Measurements from ENCODE around the gene TLR5. TPM values are rescaled to one million over a fixed set of nuclear protein-coding genes. Genes with fewer than 3 reads are reported as not detected.

The TLR5 gene
- total RNA-seq, 1 donor from 2014 or later = 0.12 TPM

DNA sequence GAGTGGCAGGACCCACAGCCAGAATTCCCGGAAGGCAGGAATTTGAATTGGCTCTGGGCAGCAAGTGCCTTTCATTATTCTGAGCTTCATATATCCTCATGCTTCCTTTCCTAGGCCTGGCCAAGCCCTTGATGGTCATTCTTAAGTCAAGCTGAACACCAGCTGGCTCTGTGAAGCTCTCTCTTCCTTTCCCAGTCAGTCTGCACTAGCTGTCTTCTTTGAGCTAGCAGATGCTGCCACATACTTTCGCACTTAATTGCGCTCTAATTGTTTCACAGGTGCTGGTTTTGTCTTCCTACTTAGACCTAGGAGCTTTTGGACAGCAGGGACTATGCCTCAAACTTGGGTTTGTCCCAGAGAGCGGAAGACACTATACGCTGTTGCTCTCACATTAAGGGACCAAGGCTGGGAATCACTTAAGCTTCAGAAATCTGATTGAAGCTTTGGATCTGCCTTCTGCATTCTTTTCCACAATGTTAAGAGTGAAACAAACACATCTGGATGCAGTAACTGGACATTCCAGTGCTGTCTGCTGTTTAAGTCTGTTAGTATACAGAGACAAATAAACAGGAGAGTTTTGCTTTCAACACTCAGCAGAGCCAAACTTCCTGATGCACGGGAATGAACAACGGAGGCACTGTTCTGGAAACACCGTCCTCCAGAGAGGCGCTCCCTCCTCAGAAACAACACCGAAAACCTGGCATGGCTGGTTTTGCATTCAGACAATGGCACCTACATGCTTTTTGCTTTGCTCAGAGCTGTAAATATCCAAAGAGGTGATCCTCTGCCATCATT lies 2.2 kb downstream of the TLR5 start:
- DNase-seq (ENCODE audit: low read depth) = no peak
- no peak overlapping the region for H3K4me3 ChIP-seq (ENCODE audit: low read depth, low read length)
- TF ChIP-seq, protein P1, sequence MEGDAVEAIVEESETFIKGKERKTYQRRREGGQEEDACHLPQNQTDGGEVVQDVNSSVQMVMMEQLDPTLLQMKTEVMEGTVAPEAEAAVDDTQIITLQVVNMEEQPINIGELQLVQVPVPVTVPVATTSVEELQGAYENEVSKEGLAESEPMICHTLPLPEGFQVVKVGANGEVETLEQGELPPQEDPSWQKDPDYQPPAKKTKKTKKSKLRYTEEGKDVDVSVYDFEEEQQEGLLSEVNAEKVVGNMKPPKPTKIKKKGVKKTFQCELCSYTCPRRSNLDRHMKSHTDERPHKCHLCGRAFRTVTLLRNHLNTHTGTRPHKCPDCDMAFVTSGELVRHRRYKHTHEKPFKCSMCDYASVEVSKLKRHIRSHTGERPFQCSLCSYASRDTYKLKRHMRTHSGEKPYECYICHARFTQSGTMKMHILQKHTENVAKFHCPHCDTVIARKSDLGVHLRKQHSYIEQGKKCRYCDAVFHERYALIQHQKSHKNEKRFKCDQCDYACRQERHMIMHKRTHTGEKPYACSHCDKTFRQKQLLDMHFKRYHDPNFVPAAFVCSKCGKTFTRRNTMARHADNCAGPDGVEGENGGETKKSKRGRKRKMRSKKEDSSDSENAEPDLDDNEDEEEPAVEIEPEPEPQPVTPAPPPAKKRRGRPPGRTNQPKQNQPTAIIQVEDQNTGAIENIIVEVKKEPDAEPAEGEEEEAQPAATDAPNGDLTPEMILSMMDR (conservative IDR thresholded peaks at IDR 0.05; ENCODE audit: low read depth, low read length) = no peak

DNA sequence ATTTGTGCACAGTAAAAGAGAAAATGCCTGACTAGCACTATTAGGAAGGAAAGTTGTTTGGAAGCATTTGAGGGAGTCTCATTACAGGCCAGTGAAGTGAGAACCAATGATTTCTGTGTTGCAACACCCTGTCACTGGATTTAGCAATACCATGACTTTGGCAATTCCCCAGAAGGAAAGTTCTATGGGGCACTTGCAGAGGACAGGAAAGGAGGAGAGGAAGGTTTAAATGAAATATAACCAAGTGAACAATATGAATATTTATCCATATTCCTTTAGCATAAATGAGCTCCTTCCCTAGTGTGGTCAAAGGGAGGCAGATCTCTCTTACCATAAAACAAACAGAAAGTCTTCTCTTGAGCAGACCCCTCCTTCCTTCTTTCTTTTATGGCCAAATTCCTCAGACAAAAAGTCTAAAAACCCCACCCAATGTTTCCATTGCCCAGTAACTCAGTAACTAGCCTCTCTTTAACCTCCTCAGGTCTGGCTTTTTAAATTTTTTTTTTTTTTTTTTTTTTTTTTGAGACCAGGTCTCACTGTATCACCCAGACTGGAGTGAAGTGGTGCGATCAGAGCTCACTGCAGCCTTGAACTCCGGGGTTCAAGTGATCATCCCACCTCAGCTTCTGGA lies 5.5 kb downstream of the TLR5 start:
- DNase-seq (ENCODE audit: low read depth) = peak; percentile 80
- no peak overlapping the region for H3K4me3 ChIP-seq (ENCODE audit: low read depth, low read length)
- TF ChIP-seq, protein P1 (conservative IDR thresholded peaks at IDR 0.05; ENCODE audit: low read depth, low read length) = no peak

DNA sequence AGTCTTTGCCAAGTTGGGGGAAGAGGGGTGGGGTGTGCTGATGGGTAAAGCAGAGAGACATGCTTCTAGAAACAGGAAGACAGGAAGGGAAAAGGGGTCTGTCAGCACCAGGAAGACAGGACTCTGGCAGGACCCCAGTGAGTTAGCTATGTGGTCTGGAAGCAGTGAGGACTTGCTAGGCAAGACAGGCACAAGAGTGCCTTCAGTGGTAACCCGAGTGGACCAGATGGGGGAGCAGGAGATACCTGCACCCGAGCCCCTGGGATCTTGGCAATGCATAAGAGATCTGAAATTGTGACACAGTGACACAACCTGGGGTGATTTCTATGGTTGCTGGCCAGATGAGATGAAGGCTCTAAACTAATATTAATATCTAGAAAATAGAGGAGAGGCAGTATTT lies 7.0 kb downstream of the TLR5 start:
- DNase-seq (ENCODE audit: low read depth) = no peak
- TF ChIP-seq, protein P1 (conservative IDR thresholded peaks at IDR 0.05; ENCODE audit: low read depth, low read length) = no peak
- H3K4me3 ChIP-seq (ENCODE audit: low read depth, low read length) = no peak overlapping the region

DNA sequence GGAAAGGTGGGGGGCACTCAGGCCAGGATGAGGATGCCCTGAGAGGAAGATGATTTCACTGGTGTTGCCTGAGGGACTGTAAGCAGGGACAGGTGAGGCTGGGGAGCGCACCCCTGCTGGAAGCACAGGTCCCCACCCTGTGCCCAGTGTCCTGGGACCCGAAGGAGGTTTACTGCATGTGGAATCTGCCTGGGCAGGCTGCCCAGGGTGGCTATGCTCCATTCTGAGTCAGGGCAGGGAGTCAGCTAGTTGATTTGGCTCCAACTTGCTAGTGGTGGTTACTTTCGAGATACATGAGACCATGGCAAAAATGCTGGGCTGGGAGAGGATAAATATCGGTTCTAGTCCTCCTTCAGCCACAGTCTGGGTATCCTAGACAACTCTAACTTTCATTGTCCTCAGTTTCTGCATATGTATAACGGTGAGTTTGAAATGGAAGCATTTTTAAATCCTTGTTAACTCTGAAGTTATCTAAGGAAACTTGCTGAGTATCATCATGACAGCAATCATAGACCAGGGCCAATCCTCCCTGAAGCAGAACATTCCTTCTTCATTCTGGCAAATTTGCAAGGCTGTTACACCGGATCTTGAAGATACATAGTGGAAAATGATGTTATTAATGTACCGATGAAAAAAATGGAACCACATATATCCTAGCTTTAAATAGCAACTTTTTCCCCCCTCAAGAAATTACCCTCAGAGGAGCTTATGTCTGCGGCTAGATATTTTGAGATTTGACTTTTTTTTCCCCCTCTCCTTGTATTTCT lies 7.7 kb downstream of the TLR5 start:
- no peak for DNase-seq (ENCODE audit: low read depth)
- no peak overlapping the region for H3K4me3 ChIP-seq (ENCODE audit: low read depth, low read length)
- TF ChIP-seq, protein P1 (conservative IDR thresholded peaks at IDR 0.05; ENCODE audit: low read depth, low read length) = no peak

DNA sequence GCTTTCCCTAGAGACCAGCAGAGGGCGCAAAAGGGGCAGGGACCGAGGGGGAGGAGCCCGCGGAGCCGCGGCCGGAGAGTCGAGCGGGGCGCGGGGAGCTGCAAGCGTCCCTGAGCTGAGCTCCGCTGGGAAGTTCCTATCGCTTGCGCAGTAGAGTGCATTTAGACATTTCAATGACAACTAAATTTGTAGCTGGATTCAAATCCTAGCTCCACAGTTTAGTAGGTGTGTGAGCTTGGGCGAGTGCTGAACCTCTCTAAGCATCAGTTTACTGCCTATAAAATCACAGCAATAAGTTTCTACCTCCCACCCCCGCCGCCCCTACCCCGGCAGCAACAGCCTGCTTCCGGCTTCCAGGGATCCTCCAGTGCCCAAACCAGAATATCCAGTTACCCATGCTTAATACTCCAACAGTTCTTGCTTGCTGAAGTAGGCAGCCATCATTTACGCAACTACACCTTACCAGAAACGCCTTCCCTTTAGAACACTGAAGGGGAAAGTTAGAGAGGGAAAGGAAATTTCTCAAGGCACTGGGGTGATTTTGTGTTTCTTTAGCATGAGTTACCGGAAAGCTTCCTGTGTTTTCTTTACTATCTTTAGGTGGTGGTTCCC lies 9.1 kb downstream of the TLR5 start:
- TF ChIP-seq, protein P1 (conservative IDR thresholded peaks at IDR 0.05; ENCODE audit: low read depth, low read length) = peak; percentile 95
- H3K4me3 ChIP-seq (ENCODE audit: low read depth, low read length) = peak overlapping the region; percentile 43
- no peak for DNase-seq (ENCODE audit: low read depth)

DNA sequence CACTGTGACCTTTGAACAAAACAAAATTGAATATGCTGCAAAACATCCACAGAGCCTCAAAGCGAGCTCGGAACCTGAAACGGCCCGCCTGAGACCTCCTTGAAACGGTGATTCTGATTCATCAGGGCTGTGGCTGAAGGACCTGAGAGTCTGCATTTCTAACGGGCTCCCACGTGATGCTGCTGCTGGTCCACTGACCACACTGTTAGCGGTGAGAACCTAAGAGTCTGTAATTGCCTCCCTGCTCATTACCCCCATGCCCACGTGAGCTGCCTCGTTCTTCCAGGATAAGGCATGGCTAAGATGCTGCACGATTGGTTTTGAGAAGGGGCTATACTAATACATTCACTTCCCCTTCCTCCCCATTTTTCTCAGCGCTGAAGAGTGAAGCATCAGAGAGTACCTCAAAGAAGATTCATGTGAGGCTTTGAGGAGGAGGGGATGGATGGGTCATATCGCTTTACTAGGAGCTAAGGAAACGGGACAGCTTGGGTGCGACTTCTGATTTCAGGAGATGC lies 9.7 kb downstream of the TLR5 start:
- DNase-seq (ENCODE audit: low read depth) = no peak
- peak overlapping the region; percentile 43 for H3K4me3 ChIP-seq (ENCODE audit: low read depth, low read length)
- TF ChIP-seq, protein P1 (conservative IDR thresholded peaks at IDR 0.05; ENCODE audit: low read depth, low read length) = no peak
